NT2/D1 (cell line): ENCODE data around the gene TAF5L.

Source experiments
- SUZ12 ChIP-seq: IDR thresholded peaks from 2 replicates; pipeline ENCODE4 v1.6.1; 2011; ENCODE audit not compliant: insufficient read length, insufficient read depth; ENCODE audit errors: extremely low read depth
- YY1 ChIP-seq: IDR thresholded peaks from 2 replicates; pipeline ENCODE4 v1.6.1; 2011; ENCODE audit not compliant: insufficient read length, insufficient read depth
- ZNF274 ChIP-seq: IDR thresholded peaks from 2 replicates; pipeline ENCODE4 v1.6.1; 2011; ENCODE audit warnings: mild to moderate bottlenecking, low read depth, low read length

GRCh38 chr1:229631966-229632365 is 6.0 kb upstream of the TAF5L start:
- TF ChIP-seq ZNF274 (no peak), YY1 (no peak), SUZ12 (no peak)
